GM12864 (cell line): ENCODE data around the gene IFITM2.
"Not testable (repeated sequence)": the region's sequence is repeated elsewhere in the genome, so short reads cannot be mapped to it uniquely, and the experiment has no call there.

ENCODE experiments used
- DNase-seq: peaks from one replicate; pipeline ENCODE4 v3.0.0-alpha.2; 2011; ENCODE audit warnings: low read depth
- H3K4me3 ChIP-seq: 2 replicates; pipeline ENCODE4 v1.5.1; 2011; ENCODE audit warnings: mild to moderate bottlenecking, low read depth, low read length, control low read depth
- CTCF ChIP-seq: IDR thresholded peaks from 2 replicates; pipeline ENCODE4 v1.5.1; 2011; ENCODE audit warnings: low read depth, mild to moderate bottlenecking, moderate library complexity, low read length, control low read depth, inconsistent platforms; ENCODE audit errors: missing control alignments

Gene IFITM2

DNA sequence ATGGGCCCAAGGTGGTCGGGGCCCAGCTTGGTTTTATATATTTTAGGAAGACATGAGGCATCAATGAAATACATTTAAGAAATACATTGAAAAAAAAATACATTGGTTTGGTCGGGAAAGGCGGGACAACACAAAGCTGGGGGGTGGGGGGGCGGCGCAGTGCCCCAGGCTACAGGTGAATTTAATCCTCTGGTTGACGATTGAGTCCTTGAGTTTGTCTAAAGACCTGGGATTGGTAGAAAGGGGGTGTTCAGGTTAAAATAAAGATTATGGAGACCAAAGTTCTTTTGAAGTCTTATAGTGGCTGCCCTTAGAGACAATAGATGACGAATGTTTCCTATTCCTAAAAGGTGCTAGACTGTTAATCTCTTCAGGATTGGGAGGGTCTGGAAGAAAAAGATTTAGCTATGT lies 9.3 kb downstream of the IFITM2 start:
- TF ChIP-seq CTCF, result no peak
- H3K4me3 ChIP-seq, result peak overlapping the region; percentile 95; the same call in 1 of the 2 replicates
- DNase-seq, result no peak

GRCh38 chr11:317668-318404 lies 10.2 kb downstream of the IFITM2 start:
- H3K4me3 ChIP-seq, result peak overlapping the region; percentile 41
- DNase-seq, result not testable (repeated sequence)

DNA sequence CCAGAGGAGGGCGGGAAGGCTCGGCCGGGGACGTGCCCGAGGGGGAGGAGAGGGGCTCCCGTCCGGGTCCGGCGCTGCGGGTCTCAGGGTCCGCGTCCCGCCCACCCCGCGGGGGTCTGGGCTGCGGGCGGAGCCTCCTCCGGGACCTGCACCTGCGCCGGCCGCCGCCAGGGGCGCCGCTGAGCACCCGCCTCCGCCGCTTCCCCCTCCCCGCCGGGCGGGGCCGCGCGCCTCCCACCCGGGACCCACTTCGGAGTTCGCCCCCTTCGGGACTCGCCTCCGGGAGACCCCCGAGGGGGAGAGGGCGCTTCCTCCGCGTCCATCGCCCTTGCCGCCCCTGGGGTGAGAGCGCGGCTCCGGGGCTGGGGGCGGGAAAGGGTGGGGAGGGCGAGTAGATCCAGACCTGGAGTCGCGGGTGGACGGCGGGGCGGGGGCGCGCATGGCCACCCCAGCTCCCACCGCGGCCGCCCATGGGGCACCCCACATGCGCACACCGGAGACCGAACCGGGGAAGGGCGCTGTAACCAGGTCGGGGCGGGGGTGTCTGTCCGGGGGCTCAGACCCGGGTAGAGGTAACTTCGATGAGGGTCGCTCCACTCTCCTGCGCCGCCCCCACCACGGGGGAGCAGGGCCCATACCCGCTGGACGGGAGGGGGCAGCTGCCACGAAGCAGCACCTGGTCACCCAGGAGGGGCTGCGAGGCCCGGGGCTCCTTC lies 10.9 kb downstream of the IFITM2 start:
- DNase-seq, result not testable (repeated sequence)
- peak overlapping the region; percentile 56 for H3K4me3 ChIP-seq

DNA sequence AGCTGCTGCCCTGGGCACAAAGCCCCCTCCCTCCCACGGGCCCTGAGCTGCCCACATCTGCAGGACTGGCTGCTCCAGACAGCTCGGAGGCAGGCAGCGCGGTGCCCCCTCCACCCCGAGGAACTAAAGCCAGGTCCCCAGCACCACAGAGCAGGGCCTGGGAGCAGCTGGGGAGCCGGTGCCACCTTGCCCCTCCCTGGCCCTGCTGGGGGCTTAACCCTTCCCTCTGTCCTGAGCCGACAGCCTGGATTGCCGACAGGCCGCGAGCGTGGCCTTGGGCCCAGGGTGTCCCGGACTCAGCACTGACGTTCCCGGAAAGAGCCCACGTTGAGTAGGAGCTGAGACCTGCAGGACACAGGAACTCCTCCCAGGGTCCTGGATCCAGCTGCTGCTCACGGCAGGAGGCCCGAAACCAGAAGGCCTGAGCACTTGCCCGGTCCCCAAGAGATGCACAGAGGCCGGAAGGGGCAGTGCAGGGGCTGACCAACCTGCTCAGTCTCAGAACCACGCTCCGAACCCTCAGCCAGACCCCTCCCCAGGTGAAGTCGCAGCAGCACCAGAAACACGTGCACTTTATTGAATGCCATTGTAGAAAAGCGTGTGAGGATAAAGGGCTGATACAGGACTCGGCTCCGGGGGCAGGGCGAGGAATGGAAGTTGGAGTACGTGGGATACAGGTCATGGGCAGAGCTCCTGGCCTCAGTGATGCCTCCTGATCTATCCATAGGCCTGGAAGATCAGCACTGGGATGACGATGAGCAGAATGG lies 11.7 kb downstream of the IFITM2 start:
- H3K4me3 ChIP-seq, result peak overlapping the region; percentile 56
- not testable (repeated sequence) for DNase-seq

DNA sequence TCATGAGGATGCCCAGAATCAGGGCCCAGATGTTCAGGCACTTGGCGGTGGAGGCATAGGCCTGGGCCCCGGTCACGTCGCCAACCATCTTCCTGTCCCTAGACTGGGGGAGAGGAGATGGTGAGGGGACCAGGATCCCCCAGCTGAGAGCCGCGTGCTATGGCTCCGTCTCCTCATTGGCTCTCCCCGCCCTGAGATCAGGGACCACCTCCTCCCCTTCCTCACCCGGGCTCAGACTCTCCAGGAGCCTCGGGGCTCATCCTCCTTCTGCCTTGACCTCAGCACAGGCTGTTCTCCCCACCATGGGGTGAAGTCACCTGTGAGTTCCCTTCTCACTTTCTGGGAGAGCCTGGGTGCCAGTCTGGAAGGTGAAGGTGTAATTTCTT lies 12.3 kb downstream of the IFITM2 start:
- not testable (repeated sequence) for H3K4me3 ChIP-seq, DNase-seq

GRCh38 chr11:324156-324555 lies 16.5 kb downstream of the IFITM2 start:
- no peak for TF ChIP-seq CTCF

GRCh38 chr11:324593-325517 lies 17.2 kb downstream of the IFITM2 start:
- not testable (repeated sequence) for DNase-seq, H3K4me3 ChIP-seq

More at GRCh38 chr11:324156-324555, 16.5 kb downstream of the IFITM2 start:
- no peak for DNase-seq
- no peak overlapping the region for H3K4me3 ChIP-seq

GRCh38 chr11:325796-326591 lies 18.4 kb downstream of the IFITM2 start:
- no peak for DNase-seq
- TF ChIP-seq CTCF, result no peak
- peak overlapping the region; percentile 35 for H3K4me3 ChIP-seq

- no peak for DNase-seq
- TF ChIP-seq CTCF, result no peak
- peak overlapping the region; percentile 35 for H3K4me3 ChIP-seq
Measured at GRCh38 chr11:326592-326841, 18.9 kb downstream of the IFITM2 start.
